Stomach (tissue), 9 donors: Measurements from ENCODE around the gene CIAO3. TPM values are rescaled to one million over a fixed set of nuclear protein-coding genes. Genes with fewer than 3 reads are reported as not detected.
A peak's percentile ranks its signal among the peaks of the same experiment; 100 is the strongest.

Experiments
- DNase-seq, 2 donors: peaks; one replicate each; pipeline versions ENCODE4 v3.0.0 to v3.0.0-alpha.2; 2013 to 2019
- H3K27ac ChIP-seq, 5 donors: fragments of 200-600 bp in 4 of 5; sonication (generic) in 4 of 5; one replicate each; pipeline ENCODE4 v1.5.1; 2013 to 2019; ENCODE audit warnings: mild to moderate bottlenecking in 1 of 5, moderate library complexity in 1 of 5
- H3K27me3 ChIP-seq, 3 donors: fragments of 200-600 bp; sonication (generic); one replicate each; pipeline ENCODE4 v1.5.1; 2017 to 2019; ENCODE audit warnings: mixed run types in 1 of 3
- H3K36me3 ChIP-seq, 4 donors: fragments of 200-600 bp; sonication (generic); 1 replicate in 3 of 4; 2 replicates in 1 of 4; pipeline ENCODE4 v1.5.1; 2016 to 2019
- H3K4me1 ChIP-seq, 4 donors: fragments of 200-600 bp; sonication (generic); one replicate each; pipeline ENCODE4 v1.5.1; 2016 to 2019
- H3K4me3 ChIP-seq, 4 donors: fragments of 200-600 bp; sonication (generic) in 3 of 4; one replicate each; pipeline ENCODE4 v1.5.1; 2016 to 2019; ENCODE audit warnings: mild to moderate bottlenecking in 1 of 4
- H3K9me3 ChIP-seq, 4 donors: fragments of 200-600 bp; sonication (generic); one replicate each; pipeline ENCODE4 v1.5.1; 2016 to 2019
- CTCF ChIP-seq, 7 experiments: fragments of 450-650 bp in 4 of 7; fragments of 200-600 bp in 3 of 7; sonication (generic) in 3 of 7; IDR thresholded peaks; one replicate each; pipeline ENCODE4 v1.5.1; 2016 to 2019; ENCODE audit warnings: antibody characterized with exemption in 7 of 7, control low read depth in 2 of 7, mild to moderate bottlenecking in 1 of 7
- EP300 ChIP-seq: sonication (generic); formaldehyde crosslinking; IDR thresholded peaks from one replicate; pipeline ENCODE4 v1.6.1; 2017; ENCODE audit warnings: antibody characterized with exemption
- POLR2A ChIP-seq, 4 donors: fragments of 450-650 bp; IDR thresholded peaks; one replicate each; pipeline ENCODE4 v1.6.1; 2016; ENCODE audit warnings: antibody characterized with exemption in 4 of 4, control low read depth in 2 of 4, mild to moderate bottlenecking in 1 of 4, moderate library complexity in 1 of 4
- POLR2AphosphoS5 ChIP-seq, 3 donors: sonication (generic); formaldehyde crosslinking; IDR thresholded peaks; one replicate each; pipeline ENCODE4 v1.6.1; 2016; ENCODE audit warnings: antibody characterized with exemption in 3 of 3
- WGBS, 5 donors: extraction: QIAGEN DNeasy Blood & Tissue Kit in 3 of 5; methylation state at CpG; one replicate each; pipeline versions ENCODE4 v1.1.5 to v1.1.7; 2013 to 2018; 5-methylcytosine and 5-hydroxymethylcytosine counted together
- intact Hi-C: fragments of 100-400 bp; cut with DNase I; formaldehyde crosslinking; loops from one replicate; pipeline ENCODE4 v1.15.1; 2023; ENCODE audit warnings: low total_unique reads
- polyA plus RNA-seq, 3 donors: library from polyadenylated mRNA; stranded (reverse); fragments of 200-250 nt; gene quantifications; one replicate each; pipeline ENCODE4 v1.2.3, GENCODE V29; 2013
- total RNA-seq, 5 donors: library from RNA; depleted of rRNA; stranded (reverse); fragments of >200 nt; gene quantifications; one replicate each; pipeline versions ENCODE4 v1.1.0 to v1.2.3, GENCODE V29; 2014 to 2016
- donor health status: healthy with polysubstance abuse.
- donor health status: Bipolar disorder and iron deficiency.
- donor health status: healthy.

Gene CIAO3
- total and polyA plus RNA-seq, 8 donors: 22.8 to 145 (median 49.6) TPM

DNA sequence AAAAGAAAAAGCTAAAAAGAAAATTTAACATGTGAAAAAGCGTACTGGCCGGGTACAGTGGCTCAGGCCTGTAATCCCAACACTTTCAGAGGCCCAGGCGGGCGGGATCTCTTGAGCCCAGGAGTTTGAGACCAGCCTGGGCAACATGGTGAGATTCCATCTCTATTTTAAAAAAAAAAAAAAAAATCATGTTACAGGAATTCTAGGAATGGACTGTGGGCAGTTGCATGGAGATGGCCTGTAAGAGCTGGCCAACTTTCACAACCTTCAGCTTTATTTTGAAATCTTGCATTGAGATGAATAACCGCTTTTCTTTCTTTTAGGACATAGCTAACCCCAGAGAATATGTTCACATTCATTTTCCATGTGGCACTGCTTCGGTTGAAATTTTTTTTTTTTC is 8.2 kb upstream of the CIAO3 start:
- no peak overlapping the region for H3K4me3 ChIP-seq
- 73 to 96% (median 88%) methylated on average over 6 of the region's 6 CpGs for WGBS, 5 donors
- H3K4me1 ChIP-seq: peaks cover 0 to 14% (median 0%) of the 10 kb centered on the region in 4 donors
- no peaks in the 10 kb centered on the region for H3K9me3 ChIP-seq
- no peak for DNase-seq
- intact Hi-C loops: no loop called here
- H3K27ac ChIP-seq: no peak overlapping the region
- no peaks in the 10 kb centered on the region for H3K36me3 ChIP-seq
- TF ChIP-seq POLR2A (IDR thresholded peaks at IDR 0.05): no peak
- peaks cover 0 to 46% (median 0%) of the 10 kb centered on the region in 3 donors for H3K27me3 ChIP-seq

- H3K27me3 ChIP-seq: peaks cover 0 to 44% (median 0%) of the 10 kb centered on the region in 3 donors
- no peak overlapping the region for H3K27ac ChIP-seq
- H3K4me1 ChIP-seq: peaks cover 0 to 14% (median 0%) of the 10 kb centered on the region in 4 donors
- intact Hi-C loops: no loop called here
- H3K4me3 ChIP-seq: no peak overlapping the region
- H3K36me3 ChIP-seq: no peaks in the 10 kb centered on the region
- DNase-seq: no peak
- no peaks in the 10 kb centered on the region for H3K9me3 ChIP-seq
- WGBS, 5 donors: 80 to 89% (median 81%) methylated on average over 26 to 39 of the region's 39 CpGs
- no peak for TF ChIP-seq POLR2A (IDR thresholded peaks at IDR 0.05)
- no peak for TF ChIP-seq POLR2AphosphoS5 (IDR thresholded peaks at IDR 0.05)
- no peak for TF ChIP-seq EP300
- TF ChIP-seq CTCF (IDR thresholded peaks at IDR 0.05): no peak
Measured at GRCh38 chr16:747978-748746, 7.4 kb upstream of the CIAO3 start.

GRCh38 chr16:746637-747036 is 5.8 kb upstream of the CIAO3 start:
- H3K4me3 ChIP-seq: no peak overlapping the region
- H3K36me3 ChIP-seq: no peaks in the 10 kb centered on the region
- no peak for DNase-seq
- intact Hi-C loops: no loop called here
- no peak for TF ChIP-seq POLR2A (IDR thresholded peaks at IDR 0.05)
- no peak for TF ChIP-seq POLR2AphosphoS5 (IDR thresholded peaks at IDR 0.05)
- no peak for TF ChIP-seq CTCF (IDR thresholded peaks at IDR 0.05)
- no peak for TF ChIP-seq EP300
- peaks cover 0 to 7% (median under 1%) of the 10 kb centered on the region in 4 donors for H3K4me1 ChIP-seq
- 78 to 88% (median 82%) methylated on average over 6 to 13 of the region's 13 CpGs for WGBS, 5 donors
- no peaks in the 10 kb centered on the region for H3K9me3 ChIP-seq
- no peak overlapping the region for H3K27ac ChIP-seq
- H3K27me3 ChIP-seq: peaks cover 0 to 40% (median 0%) of the 10 kb centered on the region in 3 donors

- H3K9me3 ChIP-seq: no peaks in the 10 kb centered on the region
- intact Hi-C loops: no loop called here
- peak in 1 of 7 experiments; percentile 42 for TF ChIP-seq CTCF (IDR thresholded peaks at IDR 0.05)
- no peak for TF ChIP-seq POLR2AphosphoS5 (IDR thresholded peaks at IDR 0.05)
- WGBS, 5 donors: 0 to 12% (median 4%) methylated on average over 2 to 14 of the region's 14 CpGs
- H3K4me3 ChIP-seq: no peak overlapping the region
- H3K4me1 ChIP-seq: peaks cover 0 to 8% (median 7%) of the 10 kb centered on the region in 4 donors
- peaks cover 0 to 34% (median 0%) of the 10 kb centered on the region in 3 donors for H3K27me3 ChIP-seq
- peak; percentile 44 to 77 for DNase-seq
- no peaks in the 10 kb centered on the region for H3K36me3 ChIP-seq
- no peak overlapping the region for H3K27ac ChIP-seq
Measured at GRCh38 chr16:745739-746138, 4.9 kb upstream of the CIAO3 start.
